Stimulated activated naive CD4-positive, alpha-beta T cell treated with Interleukin-2 at 50 U/mL for 16 hours (primary cell): ENCODE data around the gene SSUH2.
"Not testable (repeated sequence)": the region's sequence is repeated elsewhere in the genome, so short reads cannot be mapped to it uniquely, and the experiment has no call there.

Experiments
- DNase-seq: peaks from one replicate; lab custom pipeline; 2025; lab: John Stamatoyannopoulos, UW

Gene SSUH2

GRCh38 chr3:8658306-8659212 is 14.0 kb upstream of the SSUH2 start:
- no peak for DNase-seq

GRCh38 chr3:8657804-8658305 is 13.3 kb upstream of the SSUH2 start:
- DNase-seq, result no peak

GRCh38 chr3:8656240-8656639 is 11.6 kb upstream of the SSUH2 start:
- no peak for DNase-seq

- no peak for DNase-seq
Observed at GRCh38 chr3:8655387-8655835, 10.8 kb upstream of the SSUH2 start.

GRCh38 chr3:8654572-8655329 is 10.2 kb upstream of the SSUH2 start:
- not testable (repeated sequence) for DNase-seq

- no peak for DNase-seq
Observed at GRCh38 chr3:8653800-8654408, 9.3 kb upstream of the SSUH2 start.

- no peak for DNase-seq
Observed at GRCh38 chr3:8652324-8652987, 7.9 kb upstream of the SSUH2 start.

- no peak for DNase-seq
Observed at GRCh38 chr3:8651418-8652323, 7.1 kb upstream of the SSUH2 start.

- no peak for DNase-seq
Observed at GRCh38 chr3:8650583-8651416, 6.2 kb upstream of the SSUH2 start.

- no peak for DNase-seq
Observed at GRCh38 chr3:8649757-8650156, 5.2 kb upstream of the SSUH2 start.

GRCh38 chr3:8648909-8649741 is 4.5 kb upstream of the SSUH2 start:
- DNase-seq, result no peak

GRCh38 chr3:8647137-8647985 is 2.8 kb upstream of the SSUH2 start:
- no peak for DNase-seq

GRCh38 chr3:8646313-8646938 is 1.8 kb upstream of the SSUH2 start:
- no peak for DNase-seq

- DNase-seq, result no peak
Observed at GRCh38 chr3:8645712-8646111, 1.1 kb upstream of the SSUH2 start.

GRCh38 chr3:8643693-8644365 is 769 bp downstream of the SSUH2 start:
- no peak for DNase-seq

- no peak for DNase-seq
Observed at GRCh38 chr3:8642001-8642400, 2.6 kb downstream of the SSUH2 start.

- no peak for DNase-seq
Observed at GRCh38 chr3:8641472-8641871, 3.1 kb downstream of the SSUH2 start.
